Ascending aorta (tissue), 2 donors: ENCODE results near the gene PPP6R3. TPM values are rescaled to one million over a fixed set of nuclear protein-coding genes. Genes with fewer than 3 reads are reported as not detected.

Source experiments
- DNase-seq, 2 donors: peaks; one replicate each; pipeline ENCODE4 v3.0.0-alpha.2; 2019; ENCODE audit warnings: low spot score in 2 of 2
- H3K27ac ChIP-seq, 2 donors: fragments of 200-600 bp; sonication (generic); one replicate each; pipeline ENCODE4 v1.5.1; 2016 to 2017; ENCODE audit warnings: mild to moderate bottlenecking in 1 of 2
- H3K27me3 ChIP-seq: fragments of 200-600 bp; sonication (generic); one replicate; pipeline ENCODE4 v1.5.1; 2017
- H3K36me3 ChIP-seq, 2 donors: fragments of 200-600 bp; sonication (generic); one replicate each; pipeline ENCODE4 v1.5.1; 2016
- H3K4me1 ChIP-seq, 2 donors: fragments of 200-600 bp; sonication (generic); one replicate each; pipeline ENCODE4 v1.5.1; 2016 to 2017; ENCODE audit warnings: mild to moderate bottlenecking in 1 of 2
- H3K4me3 ChIP-seq, 2 donors: fragments of 200-600 bp; sonication (generic); one replicate each; pipeline ENCODE4 v1.5.1; 2016 to 2017; ENCODE audit warnings: mild to moderate bottlenecking in 1 of 2
- H3K9me3 ChIP-seq, 2 donors: fragments of 200-600 bp; sonication (generic); one replicate each; pipeline ENCODE4 v1.5.1; 2016
- CTCF ChIP-seq, 3 experiments: fragments of 200-600 bp in 2 of 3; fragments of 450-650 bp in 1 of 3; sonication (generic) in 2 of 3; IDR thresholded peaks; one replicate each; pipeline ENCODE4 v1.5.1; 2016 to 2019; ENCODE audit warnings: antibody characterized with exemption in 3 of 3, mild to moderate bottlenecking in 1 of 3, moderate library complexity in 1 of 3
- intact Hi-C: fragments of 100-400 bp; cut with DNase I; formaldehyde crosslinking; loops from one replicate; pipeline ENCODE4 v1.15.1; 2023
- total RNA-seq: library from RNA; depleted of rRNA; stranded (reverse); fragments of >200 nt; gene quantifications from one replicate; pipeline ENCODE4 v1.1.0, GENCODE V29; 2016

The PPP6R3 gene
- total RNA-seq, 1 donor from 2014 or later, result 94.7 TPM

GRCh38 chr11:68657021-68657780 lies 196.6 kb downstream of the PPP6R3 start:
- TF ChIP-seq CTCF (IDR thresholded peaks at IDR 0.05), result no peak

GRCh38 chr11:68658097-68658496 lies 197.5 kb downstream of the PPP6R3 start:
- no peak overlapping the region for H3K27ac ChIP-seq
- no peaks in the 10 kb centered on the region for H3K36me3 ChIP-seq

More at GRCh38 chr11:68657021-68657780, 196.6 kb downstream of the PPP6R3 start:
- intact Hi-C loops, result no loop called here
- no peak for DNase-seq
- Histone ChIP-seq H3K4me3 (no peak overlapping the region), H3K36me3 (no peaks in the 10 kb centered on the region), H3K27me3 (no peaks in the 10 kb centered on the region), H3K27ac (no peak overlapping the region), H3K4me1 (no peaks in the 10 kb centered on the region), H3K9me3 (no peaks in the 10 kb centered on the region)

GRCh38 chr11:68658661-68659060 lies 198.1 kb downstream of the PPP6R3 start:
- Histone ChIP-seq H3K27ac (no peak overlapping the region), H3K36me3 (no peaks in the 10 kb centered on the region), H3K9me3 (no peaks in the 10 kb centered on the region), H3K4me1 (no peaks in the 10 kb centered on the region), H3K4me3 (no peak overlapping the region), H3K27me3 (no peaks in the 10 kb centered on the region)
- intact Hi-C loops, result no loop called here
- no peak for DNase-seq
- TF ChIP-seq CTCF (IDR thresholded peaks at IDR 0.05), result no peak

More at GRCh38 chr11:68658097-68658496, 197.5 kb downstream of the PPP6R3 start:
- H3K4me3 ChIP-seq, result no peak overlapping the region
- no peaks in the 10 kb centered on the region for H3K4me1 ChIP-seq
- H3K27me3 ChIP-seq, result no peaks in the 10 kb centered on the region
- TF ChIP-seq CTCF (IDR thresholded peaks at IDR 0.05), result no peak
- H3K9me3 ChIP-seq, result no peaks in the 10 kb centered on the region
- intact Hi-C loops, result no loop called here
- DNase-seq, result no peak

GRCh38 chr11:68659158-68659921 lies 198.8 kb downstream of the PPP6R3 start:
- Histone ChIP-seq H3K9me3 (no peaks in the 10 kb centered on the region), H3K4me1 (no peaks in the 10 kb centered on the region), H3K27ac (no peak overlapping the region), H3K4me3 (no peak overlapping the region), H3K36me3 (no peaks in the 10 kb centered on the region), H3K27me3 (no peaks in the 10 kb centered on the region)
- DNase-seq, result no peak
- intact Hi-C loops, result no loop called here
- TF ChIP-seq CTCF (IDR thresholded peaks at IDR 0.05), result no peak

GRCh38 chr11:68660066-68660810 lies 199.7 kb downstream of the PPP6R3 start:
- intact Hi-C loops, result no loop called here
- no peaks in the 10 kb centered on the region for H3K27me3 ChIP-seq
- no peaks in the 10 kb centered on the region for H3K4me1 ChIP-seq
- no peak overlapping the region for H3K4me3 ChIP-seq
- no peak overlapping the region for H3K27ac ChIP-seq
- no peaks in the 10 kb centered on the region for H3K36me3 ChIP-seq
- TF ChIP-seq CTCF (IDR thresholded peaks at IDR 0.05), result no peak
- no peaks in the 10 kb centered on the region for H3K9me3 ChIP-seq
- DNase-seq, result no peak
